ENCODE results near the gene ASRGL1.

DNA sequence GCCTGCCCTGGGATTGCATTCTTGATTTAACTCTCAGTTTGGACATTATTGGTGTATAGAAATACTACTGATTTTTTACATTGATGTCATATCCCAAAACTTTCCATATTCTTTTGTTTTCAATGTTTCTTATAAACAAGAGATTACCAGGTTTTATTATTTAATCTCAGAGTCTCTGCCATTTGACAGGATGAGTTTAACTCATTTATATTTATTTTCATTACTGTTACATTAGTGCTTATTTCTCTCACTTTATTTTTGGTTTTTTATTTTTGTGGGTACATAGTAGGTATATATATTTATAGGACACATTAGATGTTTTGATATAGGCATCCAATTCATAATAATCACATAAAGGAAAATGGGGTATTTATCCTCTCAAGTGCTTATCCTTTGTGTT, 29.3 kb upstream of the ASRGL1 start:
- TF ChIP-seq, protein P1, sequence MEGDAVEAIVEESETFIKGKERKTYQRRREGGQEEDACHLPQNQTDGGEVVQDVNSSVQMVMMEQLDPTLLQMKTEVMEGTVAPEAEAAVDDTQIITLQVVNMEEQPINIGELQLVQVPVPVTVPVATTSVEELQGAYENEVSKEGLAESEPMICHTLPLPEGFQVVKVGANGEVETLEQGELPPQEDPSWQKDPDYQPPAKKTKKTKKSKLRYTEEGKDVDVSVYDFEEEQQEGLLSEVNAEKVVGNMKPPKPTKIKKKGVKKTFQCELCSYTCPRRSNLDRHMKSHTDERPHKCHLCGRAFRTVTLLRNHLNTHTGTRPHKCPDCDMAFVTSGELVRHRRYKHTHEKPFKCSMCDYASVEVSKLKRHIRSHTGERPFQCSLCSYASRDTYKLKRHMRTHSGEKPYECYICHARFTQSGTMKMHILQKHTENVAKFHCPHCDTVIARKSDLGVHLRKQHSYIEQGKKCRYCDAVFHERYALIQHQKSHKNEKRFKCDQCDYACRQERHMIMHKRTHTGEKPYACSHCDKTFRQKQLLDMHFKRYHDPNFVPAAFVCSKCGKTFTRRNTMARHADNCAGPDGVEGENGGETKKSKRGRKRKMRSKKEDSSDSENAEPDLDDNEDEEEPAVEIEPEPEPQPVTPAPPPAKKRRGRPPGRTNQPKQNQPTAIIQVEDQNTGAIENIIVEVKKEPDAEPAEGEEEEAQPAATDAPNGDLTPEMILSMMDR (conservative IDR thresholded peaks at IDR 0.05), result no peak
- no peak for TF ChIP-seq ZFX (IDR thresholded peaks at IDR 0.05)

Measured in C4-2B (cell line).